GM12878 (cell line): ENCODE data around the gene FYTTD1. TPM values are rescaled to one million over a fixed set of nuclear protein-coding genes. Genes with fewer than 3 reads are reported as not detected.
A peak's percentile ranks its signal among the peaks of the same experiment; 100 is the strongest.

Source experiments
- CBX3 ChIP-seq: fragments of 200-600 bp; sonication (generic); IDR thresholded peaks from 2 replicates; pipeline ENCODE4 v1.6.1; 2016; ENCODE audit warnings: low read depth, borderline replicate concordance
- CHD4 ChIP-seq: fragments of 200-600 bp; sonication (generic); IDR thresholded peaks from 2 replicates; pipeline ENCODE4 v1.6.1; 2016; ENCODE audit warnings: mild to moderate bottlenecking
- EP300 ChIP-seq, 2 experiments: fragments of 150-350 bp in 1 of 2; IDR thresholded peaks; 2 replicates each; pipeline ENCODE4 v1.6.1; 2011 to 2012; ENCODE audit warnings: low read depth in 2 of 2, low read length in 2 of 2, borderline replicate concordance in 1 of 2, improper control_type of control experiment in 1 of 2, inconsistent platforms in 1 of 2; ENCODE audit not compliant: control insufficient read depth in 1 of 2
- HDAC6 ChIP-seq: fragments of 200-600 bp; sonication (generic); IDR thresholded peaks from one replicate; pipeline ENCODE4 v1.8.0; 2017; ENCODE audit warnings: antibody characterized with exemption; ENCODE audit not compliant: unreplicated experiment
- IKZF2 ChIP-seq, 2 experiments: fragments of 450-650 bp; IDR thresholded peaks; 2 replicates each; pipeline ENCODE4 v1.6.1; 2017; ENCODE audit warnings: mild to moderate bottlenecking in 2 of 2, moderate library complexity in 2 of 2
- IRF4 ChIP-seq: IDR thresholded peaks from 2 replicates; pipeline ENCODE4 v1.6.1; 2011; ENCODE audit warnings: low read depth, low read length
- KLF5 ChIP-seq: fragments of 450-650 bp; IDR thresholded peaks from 2 replicates; pipeline ENCODE4 v1.6.1; 2014; ENCODE audit warnings: mild to moderate bottlenecking; ENCODE audit not compliant: partially characterized antibody
- LARP7 ChIP-seq: fragments of 450-650 bp; IDR thresholded peaks from 2 replicates; pipeline ENCODE4 v1.6.1; 2017; ENCODE audit warnings: mild to moderate bottlenecking
- POLR2A ChIP-seq: IDR thresholded peaks from 2 replicates; pipeline ENCODE4 v1.6.1; 2011; ENCODE audit warnings: low read depth, mild to moderate bottlenecking, low read length
- RB1 ChIP-seq: fragments of 450-650 bp; formaldehyde crosslinking; IDR thresholded peaks from 2 replicates; pipeline ENCODE4 v1.6.1; 2017; ENCODE audit warnings: mild to moderate bottlenecking, borderline replicate concordance
- RFX5 ChIP-seq: IDR thresholded peaks from 2 replicates; pipeline ENCODE4 v1.6.1; 2011; ENCODE audit warnings: low read depth, low read length, improper control_type of control experiment
- SP1 ChIP-seq: IDR thresholded peaks from one replicate; pipeline ENCODE4 v1.6.1; 2011; ENCODE audit warnings: low read depth, low read length
- TAF1 ChIP-seq: IDR thresholded peaks from 2 replicates; pipeline ENCODE4 v1.6.1; 2011; ENCODE audit warnings: mild to moderate bottlenecking, low read depth, low read length, borderline replicate concordance
- YY1 ChIP-seq: IDR thresholded peaks from 2 replicates; pipeline ENCODE4 v1.6.1; 2011; ENCODE audit warnings: low read depth, mild to moderate bottlenecking, low read length
- ZBTB33 ChIP-seq: fragments of 450-650 bp; IDR thresholded peaks from 2 replicates; pipeline ENCODE4 v1.6.1; 2017; ENCODE audit warnings: mild to moderate bottlenecking
- ZNF592 ChIP-seq: fragments of 450-650 bp; IDR thresholded peaks from 2 replicates; pipeline ENCODE4 v1.6.1; 2017; ENCODE audit warnings: mild to moderate bottlenecking, moderate library complexity
- polyA plus RNA-seq, 11 experiments: library from polyadenylated mRNA; depleted of rRNA in 4 of 11; unstranded in 6 of 11; stranded (reverse) in 5 of 11; fragments of >200 nt; fragmentation: Nextera tagmentation in 4 of 11; fragmentation: Illumina TruSeq in 1 of 11; extraction: Ambion mirVana in 4 of 11; extraction: Trizol in 1 of 11; gene quantifications; 1 replicate in 1 of 11; 2 replicates in 10 of 11; pipeline versions ENCODE4 v1.2.1 to v1.2.3, GENCODE V29; 2011 to 2016; ENCODE audit warnings: inconsistent platforms in 2 of 11, missing spikeins in 2 of 11, low read depth in 1 of 11
- total RNA-seq, 4 experiments: library from RNA; depleted of rRNA in 3 of 4; stranded (reverse); fragments of >200 nt in 3 of 4; fragmentation: Illumina TruSeq in 1 of 4; extraction: Trizol in 1 of 4; gene quantifications; 2 replicates each; pipeline versions ENCODE4 v1.2.1 to v1.2.3, GENCODE V29; 2013 to 2021
- TF ChIP-seq, protein P1 (sequence below): IDR thresholded peaks from 2 replicates; pipeline ENCODE4 v1.6.1; 2012; ENCODE audit warnings: low read depth, low read length, improper control_type of control experiment
- TF ChIP-seq, protein P2 (sequence below): fragments of 450-650 bp; IDR thresholded peaks from 2 replicates; pipeline ENCODE4 v1.6.1; 2014; ENCODE audit warnings: mild to moderate bottlenecking

FYTTD1 gene
- total and polyA plus RNA-seq, 10 of the 15 experiments (the other 5 are each of a cell fraction or from before 2014, with no cell fraction given), result 25.5 to 101 (median 59.4) TPM

DNA sequence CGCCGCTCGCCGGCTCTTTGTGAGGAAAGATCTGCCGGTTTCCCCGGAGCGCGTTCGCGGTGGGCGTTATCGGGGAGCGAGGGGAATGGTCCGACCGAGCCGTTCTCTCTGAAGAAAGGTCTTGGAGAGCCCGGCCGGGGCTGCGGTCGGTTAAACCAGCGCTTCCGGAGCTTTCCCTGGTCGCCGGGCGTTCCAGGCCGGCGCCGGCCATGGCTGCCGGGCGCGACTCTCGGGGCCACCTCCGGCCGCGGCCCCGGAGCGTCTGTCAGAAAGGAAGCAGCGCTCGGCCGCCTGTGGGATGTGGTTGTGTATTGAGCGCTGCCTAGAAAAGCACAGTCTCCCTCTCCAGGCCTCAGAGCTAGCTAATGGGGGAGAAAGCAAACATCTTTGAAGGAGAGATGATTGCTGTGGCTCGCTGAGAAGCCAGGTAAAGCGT, 731 bp downstream of the FYTTD1 start (continued):
- no peak for TF ChIP-seq ZBTB33
- no peak for TF ChIP-seq RFX5
- TF ChIP-seq, protein P1, sequence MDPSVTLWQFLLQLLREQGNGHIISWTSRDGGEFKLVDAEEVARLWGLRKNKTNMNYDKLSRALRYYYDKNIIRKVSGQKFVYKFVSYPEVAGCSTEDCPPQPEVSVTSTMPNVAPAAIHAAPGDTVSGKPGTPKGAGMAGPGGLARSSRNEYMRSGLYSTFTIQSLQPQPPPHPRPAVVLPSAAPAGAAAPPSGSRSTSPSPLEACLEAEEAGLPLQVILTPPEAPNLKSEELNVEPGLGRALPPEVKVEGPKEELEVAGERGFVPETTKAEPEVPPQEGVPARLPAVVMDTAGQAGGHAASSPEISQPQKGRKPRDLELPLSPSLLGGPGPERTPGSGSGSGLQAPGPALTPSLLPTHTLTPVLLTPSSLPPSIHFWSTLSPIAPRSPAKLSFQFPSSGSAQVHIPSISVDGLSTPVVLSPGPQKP, result no peak
- TF ChIP-seq EP300 (IDR thresholded peaks at IDR 0.05; ENCODE audit: borderline replicate concordance in 1 of 2, control insufficient read depth in 1 of 2, low read depth in 2 of 2, low read length in 2 of 2), result no peak
- TF ChIP-seq SP1, result no peak
- TF ChIP-seq HDAC6, result no peak
- TF ChIP-seq LARP7, result no peak
- no peak for TF ChIP-seq CHD4
- 0 out of 4 replicates have a peak, but pooled peaks of 1 of the 2 experiments have one; percentile 13 for TF ChIP-seq IKZF2 (IDR thresholded peaks at IDR 0.05)
- no peak for TF ChIP-seq RB1
- TF ChIP-seq TAF1, result peak; percentile 54; the same call in 1 of the 2 replicates
- no peak for TF ChIP-seq KLF5
- TF ChIP-seq, protein P2, sequence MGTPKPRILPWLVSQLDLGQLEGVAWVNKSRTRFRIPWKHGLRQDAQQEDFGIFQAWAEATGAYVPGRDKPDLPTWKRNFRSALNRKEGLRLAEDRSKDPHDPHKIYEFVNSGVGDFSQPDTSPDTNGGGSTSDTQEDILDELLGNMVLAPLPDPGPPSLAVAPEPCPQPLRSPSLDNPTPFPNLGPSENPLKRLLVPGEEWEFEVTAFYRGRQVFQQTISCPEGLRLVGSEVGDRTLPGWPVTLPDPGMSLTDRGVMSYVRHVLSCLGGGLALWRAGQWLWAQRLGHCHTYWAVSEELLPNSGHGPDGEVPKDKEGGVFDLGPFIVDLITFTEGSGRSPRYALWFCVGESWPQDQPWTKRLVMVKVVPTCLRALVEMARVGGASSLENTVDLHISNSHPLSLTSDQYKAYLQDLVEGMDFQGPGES, result no peak
- peak; percentile 57; the same call in 1 of the 2 replicates for TF ChIP-seq POLR2A
- peak; percentile 87 for TF ChIP-seq YY1
- no peak for TF ChIP-seq ZNF592
- no peak for TF ChIP-seq IRF4
- no peak for TF ChIP-seq CBX3
